HEK293 (cell line): Measurements from ENCODE around the gene TMEM267.

Experiments
- GLIS1 ChIP-seq: fragments of 450-650 bp; formaldehyde crosslinking; IDR thresholded peaks from 2 replicates; pipeline ENCODE4 v1.5.1; 2016; ENCODE audit warnings: missing biosample characterization, missing genetic modification characterization
- MZF1 ChIP-seq: fragments of 450-650 bp; formaldehyde crosslinking; IDR thresholded peaks from 2 replicates; pipeline ENCODE4 v1.5.1; 2017; ENCODE audit warnings: missing biosample characterization, missing genetic modification characterization, borderline replicate concordance
- PRDM10 ChIP-seq: fragments of 450-650 bp; formaldehyde crosslinking; IDR thresholded peaks from 2 replicates; pipeline ENCODE4 v1.5.1; 2016; ENCODE audit warnings: missing biosample characterization, missing genetic modification characterization
- PRDM2 ChIP-seq: fragments of 450-650 bp; formaldehyde crosslinking; IDR thresholded peaks from 2 replicates; pipeline ENCODE4 v1.5.1; 2016; ENCODE audit warnings: missing biosample characterization, missing genetic modification characterization, borderline replicate concordance
- REPIN1 ChIP-seq: fragments of 450-650 bp; formaldehyde crosslinking; IDR thresholded peaks from 2 replicates; pipeline ENCODE4 v1.5.1; 2017; ENCODE audit warnings: missing biosample characterization, missing genetic modification characterization, low read depth
- TSHZ1 ChIP-seq: fragments of 450-650 bp; formaldehyde crosslinking; IDR thresholded peaks from 2 replicates; pipeline ENCODE4 v1.5.1; 2016; ENCODE audit warnings: missing biosample characterization, missing genetic modification characterization, borderline replicate concordance
- WT1 ChIP-seq: fragments of 450-650 bp; formaldehyde crosslinking; IDR thresholded peaks from 2 replicates; pipeline ENCODE4 v1.5.1; 2016; ENCODE audit warnings: missing biosample characterization, missing genetic modification characterization
- ZBTB48 ChIP-seq: fragments of 450-650 bp; formaldehyde crosslinking; IDR thresholded peaks from 2 replicates; pipeline ENCODE4 v1.5.1; 2016; ENCODE audit warnings: missing biosample characterization, missing genetic modification characterization
- ZFP69B ChIP-seq: fragments of 450-650 bp; formaldehyde crosslinking; IDR thresholded peaks from 2 replicates; pipeline ENCODE4 v1.5.1; 2016; ENCODE audit warnings: missing biosample characterization, missing genetic modification characterization
- ZNF112 ChIP-seq: fragments of 450-650 bp; formaldehyde crosslinking; IDR thresholded peaks from 2 replicates; pipeline ENCODE4 v1.5.0; 2017; ENCODE audit warnings: missing biosample characterization, missing genetic modification characterization
- ZNF26 ChIP-seq: fragments of 450-650 bp; formaldehyde crosslinking; IDR thresholded peaks from 2 replicates; pipeline ENCODE4 v1.5.1; 2016; ENCODE audit warnings: missing biosample characterization, missing genetic modification characterization
- ZNF473 ChIP-seq: fragments of 450-650 bp; formaldehyde crosslinking; IDR thresholded peaks from 2 replicates; pipeline ENCODE4 v1.5.1; 2017; ENCODE audit warnings: missing biosample characterization, missing genetic modification characterization
- ZNF549 ChIP-seq: fragments of 450-650 bp; IDR thresholded peaks from 2 replicates; pipeline ENCODE4 v1.5.1; 2018; ENCODE audit warnings: missing biosample characterization, missing genetic modification characterization, mild to moderate bottlenecking, inconsistent platforms, moderate library complexity
- ZNF580 ChIP-seq: fragments of 450-650 bp; formaldehyde crosslinking; IDR thresholded peaks from 2 replicates; pipeline ENCODE4 v1.5.1; 2016; ENCODE audit warnings: missing biosample characterization, missing genetic modification characterization
- ZNF621 ChIP-seq: fragments of 450-650 bp; formaldehyde crosslinking; IDR thresholded peaks from 2 replicates; pipeline ENCODE4 v1.5.1; 2017; ENCODE audit warnings: missing biosample characterization, missing genetic modification characterization
- ZNF623 ChIP-seq: fragments of 450-650 bp; formaldehyde crosslinking; IDR thresholded peaks from 2 replicates; pipeline ENCODE4 v1.5.1; 2016; ENCODE audit warnings: missing biosample characterization, missing genetic modification characterization
- ZNF785 ChIP-seq: fragments of 450-650 bp; formaldehyde crosslinking; IDR thresholded peaks from 2 replicates; pipeline ENCODE4 v1.5.1; 2016; ENCODE audit warnings: missing biosample characterization, missing genetic modification characterization
- ZNF830 ChIP-seq: fragments of 450-650 bp; IDR thresholded peaks from 2 replicates; pipeline ENCODE4 v1.5.0; 2018; ENCODE audit warnings: missing biosample characterization, missing genetic modification characterization, low read depth, mild to moderate bottlenecking, moderate library complexity
- ZNF843 ChIP-seq: fragments of 450-650 bp; formaldehyde crosslinking; IDR thresholded peaks from 2 replicates; pipeline ENCODE4 v1.5.1; 2016; ENCODE audit warnings: missing biosample characterization, missing genetic modification characterization

TMEM267 gene

GRCh38 chr5:43422143-43422542 is 61.5 kb downstream of the TMEM267 start (continued):
- TF ChIP-seq PRDM2 (tag by site-specific recombination) (no peak), ZNF549 (peak; percentile 4; the same call in 1 of the 2 replicates), TSHZ1 (peak; percentile 66; the same call in 1 of the 2 replicates), ZNF785 (tag by site-specific recombination) (no peak), ZNF473 (tag by site-specific recombination) (no peak), ZNF112 (tag by site-specific recombination) (no peak), ZNF580 (tag by site-specific recombination) (0 out of 2 replicates have a peak, but pooled peaks have one; percentile 22), ZNF843 (tag by site-specific recombination) (peak; percentile 65; the same call in 1 of the 2 replicates), WT1 (tag by site-specific recombination) (peak; percentile 52), PRDM10 (peak; percentile 23; the same call in 1 of the 2 replicates), ZNF621 (no peak), ZNF26 (tag by site-specific recombination) (no peak), ZBTB48 (tag by site-specific recombination) (no peak), GLIS1 (tag by site-specific recombination) (peak; percentile 54), ZNF830 (no peak), REPIN1 (tag by site-specific recombination) (no peak), MZF1 (peak; percentile 35; the same call in 1 of the 2 replicates), ZNF623 (no peak), ZFP69B (tag by site-specific recombination) (no peak)
